Stomach (tissue), 9 donors: ENCODE measurements around the gene SESTD1. TPM values are rescaled to one million over a fixed set of nuclear protein-coding genes. Genes with fewer than 3 reads are reported as not detected.

Source experiments
- DNase-seq, 2 donors: peaks; one replicate each; pipeline versions ENCODE4 v3.0.0 to v3.0.0-alpha.2; 2013 to 2019
- H3K27ac ChIP-seq, 5 donors: fragments of 200-600 bp in 4 of 5; sonication (generic) in 4 of 5; one replicate each; pipeline ENCODE4 v1.5.1; 2013 to 2019; ENCODE audit warnings: mild to moderate bottlenecking in 1 of 5, moderate library complexity in 1 of 5
- H3K27me3 ChIP-seq, 3 donors: fragments of 200-600 bp; sonication (generic); one replicate each; pipeline ENCODE4 v1.5.1; 2017 to 2019; ENCODE audit warnings: mixed run types in 1 of 3
- H3K36me3 ChIP-seq, 4 donors: fragments of 200-600 bp; sonication (generic); 1 replicate in 3 of 4; 2 replicates in 1 of 4; pipeline ENCODE4 v1.5.1; 2016 to 2019
- H3K4me1 ChIP-seq, 4 donors: fragments of 200-600 bp; sonication (generic); one replicate each; pipeline ENCODE4 v1.5.1; 2016 to 2019
- H3K4me3 ChIP-seq, 4 donors: fragments of 200-600 bp; sonication (generic) in 3 of 4; one replicate each; pipeline ENCODE4 v1.5.1; 2016 to 2019; ENCODE audit warnings: mild to moderate bottlenecking in 1 of 4
- H3K9me3 ChIP-seq, 4 donors: fragments of 200-600 bp; sonication (generic); one replicate each; pipeline ENCODE4 v1.5.1; 2016 to 2019
- EP300 ChIP-seq: sonication (generic); formaldehyde crosslinking; IDR thresholded peaks from one replicate; pipeline ENCODE4 v1.6.1; 2017; ENCODE audit warnings: antibody characterized with exemption
- POLR2A ChIP-seq, 4 donors: fragments of 450-650 bp; IDR thresholded peaks; one replicate each; pipeline ENCODE4 v1.6.1; 2016; ENCODE audit warnings: antibody characterized with exemption in 4 of 4, control low read depth in 2 of 4, mild to moderate bottlenecking in 1 of 4, moderate library complexity in 1 of 4
- POLR2AphosphoS5 ChIP-seq, 3 donors: sonication (generic); formaldehyde crosslinking; IDR thresholded peaks; one replicate each; pipeline ENCODE4 v1.6.1; 2016; ENCODE audit warnings: antibody characterized with exemption in 3 of 3
- WGBS, 5 donors: extraction: QIAGEN DNeasy Blood & Tissue Kit in 3 of 5; methylation state at CpG; one replicate each; pipeline versions ENCODE4 v1.1.5 to v1.1.7; 2013 to 2018; 5-methylcytosine and 5-hydroxymethylcytosine counted together
- intact Hi-C: fragments of 100-400 bp; cut with DNase I; formaldehyde crosslinking; loops from one replicate; pipeline ENCODE4 v1.15.1; 2023; ENCODE audit warnings: low total_unique reads
- polyA plus RNA-seq, 3 donors: library from polyadenylated mRNA; stranded (reverse); fragments of 200-250 nt; gene quantifications; one replicate each; pipeline ENCODE4 v1.2.3, GENCODE V29; 2013
- total RNA-seq, 5 donors: library from RNA; depleted of rRNA; stranded (reverse); fragments of >200 nt; gene quantifications; one replicate each; pipeline versions ENCODE4 v1.1.0 to v1.2.3, GENCODE V29; 2014 to 2016
- TF ChIP-seq, protein P1 (sequence below), 7 experiments: fragments of 450-650 bp in 4 of 7; fragments of 200-600 bp in 3 of 7; sonication (generic) in 3 of 7; IDR thresholded peaks; one replicate each; pipeline ENCODE4 v1.5.1; 2016 to 2019; ENCODE audit warnings: antibody characterized with exemption in 7 of 7, control low read depth in 2 of 7, mild to moderate bottlenecking in 1 of 7
- donor health status: healthy with polysubstance abuse.
- donor health status: Bipolar disorder and iron deficiency.
- donor health status: healthy.

Gene SESTD1
- total and polyA plus RNA-seq, 8 donors = 7.4 to 159 (median 26.2) TPM

DNA sequence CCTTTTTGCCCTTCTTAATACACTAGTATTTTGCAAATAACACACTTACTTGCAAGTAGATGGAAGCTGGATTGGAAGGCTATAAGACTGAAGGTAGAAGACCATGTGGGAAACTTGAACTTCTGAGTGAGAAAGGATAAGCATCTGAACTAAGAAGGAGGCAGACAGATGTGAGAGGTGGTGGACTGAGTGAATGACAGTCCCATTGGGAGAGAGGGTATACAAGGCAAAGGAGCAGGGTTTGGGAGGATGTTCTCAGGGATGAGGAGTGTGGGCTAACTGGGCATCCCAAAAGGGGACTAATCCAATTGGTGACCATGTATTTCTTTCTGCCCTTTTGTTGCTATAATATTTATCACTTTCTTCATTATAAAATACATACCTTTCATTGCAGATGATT lies 20.4 kb upstream of the SESTD1 start:
- intact Hi-C loops = no loop called here
- H3K27me3 ChIP-seq = no peaks in the 10 kb centered on the region
- no peak overlapping the region for H3K27ac ChIP-seq
- no peaks in the 10 kb centered on the region for H3K36me3 ChIP-seq
- H3K4me3 ChIP-seq = no peak overlapping the region
- H3K9me3 ChIP-seq = no peaks in the 10 kb centered on the region
- DNase-seq = no peak
- TF ChIP-seq EP300 = no peak
- TF ChIP-seq, protein P1, sequence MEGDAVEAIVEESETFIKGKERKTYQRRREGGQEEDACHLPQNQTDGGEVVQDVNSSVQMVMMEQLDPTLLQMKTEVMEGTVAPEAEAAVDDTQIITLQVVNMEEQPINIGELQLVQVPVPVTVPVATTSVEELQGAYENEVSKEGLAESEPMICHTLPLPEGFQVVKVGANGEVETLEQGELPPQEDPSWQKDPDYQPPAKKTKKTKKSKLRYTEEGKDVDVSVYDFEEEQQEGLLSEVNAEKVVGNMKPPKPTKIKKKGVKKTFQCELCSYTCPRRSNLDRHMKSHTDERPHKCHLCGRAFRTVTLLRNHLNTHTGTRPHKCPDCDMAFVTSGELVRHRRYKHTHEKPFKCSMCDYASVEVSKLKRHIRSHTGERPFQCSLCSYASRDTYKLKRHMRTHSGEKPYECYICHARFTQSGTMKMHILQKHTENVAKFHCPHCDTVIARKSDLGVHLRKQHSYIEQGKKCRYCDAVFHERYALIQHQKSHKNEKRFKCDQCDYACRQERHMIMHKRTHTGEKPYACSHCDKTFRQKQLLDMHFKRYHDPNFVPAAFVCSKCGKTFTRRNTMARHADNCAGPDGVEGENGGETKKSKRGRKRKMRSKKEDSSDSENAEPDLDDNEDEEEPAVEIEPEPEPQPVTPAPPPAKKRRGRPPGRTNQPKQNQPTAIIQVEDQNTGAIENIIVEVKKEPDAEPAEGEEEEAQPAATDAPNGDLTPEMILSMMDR (IDR thresholded peaks at IDR 0.05) = no peak
- no peak for TF ChIP-seq POLR2A (IDR thresholded peaks at IDR 0.05)
- TF ChIP-seq POLR2AphosphoS5 (IDR thresholded peaks at IDR 0.05) = no peak
- no peaks in the 10 kb centered on the region for H3K4me1 ChIP-seq

DNA sequence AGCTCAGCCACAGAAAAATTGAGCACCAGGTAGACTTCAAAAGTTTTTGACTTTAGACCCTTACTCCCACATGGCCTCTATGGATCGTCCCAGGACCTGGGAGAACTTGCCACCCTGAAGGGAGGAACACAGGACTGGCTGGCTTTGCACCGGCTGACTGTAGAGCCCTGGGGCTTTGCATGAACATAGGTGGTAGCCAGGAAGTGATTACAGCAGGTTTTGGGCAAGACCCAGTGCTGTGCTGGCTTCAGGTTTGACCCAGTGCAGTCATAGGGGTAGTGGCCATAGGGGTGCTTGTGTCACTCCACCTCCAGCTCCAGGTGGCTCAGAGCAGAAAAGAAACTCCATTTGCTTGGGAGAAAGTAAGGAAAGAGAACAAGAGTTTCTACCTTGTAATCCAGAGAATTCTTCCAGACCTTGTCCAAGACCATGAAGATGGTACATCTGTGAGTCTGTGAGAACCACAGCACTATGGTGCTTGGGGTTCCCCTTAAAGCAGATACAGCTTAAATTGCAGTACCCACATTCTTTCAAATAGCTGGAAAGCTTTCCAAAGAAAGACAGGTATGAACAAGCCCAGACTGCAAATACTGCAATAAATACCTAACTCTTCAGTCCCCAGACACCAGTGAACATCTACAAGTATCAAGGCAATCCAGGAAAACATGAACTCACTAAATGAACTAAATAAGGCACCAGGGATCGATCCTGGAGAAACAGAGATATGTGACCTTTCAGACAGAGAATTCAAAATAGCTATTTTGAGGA lies 13.0 kb upstream of the SESTD1 start:
- no peak overlapping the region for H3K27ac ChIP-seq
- DNase-seq = no peak
- no peaks in the 10 kb centered on the region for H3K9me3 ChIP-seq
- no peaks in the 10 kb centered on the region for H3K27me3 ChIP-seq
- intact Hi-C loops = no loop called here
- H3K4me3 ChIP-seq = no peak overlapping the region
- WGBS, 5 donors = 91 to 98% (median 95%) methylated on average over 3 of the region's 3 CpGs
- peaks cover under 1 to 37% (median 16%) of the 10 kb centered on the region in 4 donors for H3K4me1 ChIP-seq
- H3K36me3 ChIP-seq = no peaks in the 10 kb centered on the region
- TF ChIP-seq, protein P1 (IDR thresholded peaks at IDR 0.05) = no peak
- TF ChIP-seq POLR2A (IDR thresholded peaks at IDR 0.05) (no peak), EP300 (no peak), POLR2AphosphoS5 (IDR thresholded peaks at IDR 0.05) (no peak)

DNA sequence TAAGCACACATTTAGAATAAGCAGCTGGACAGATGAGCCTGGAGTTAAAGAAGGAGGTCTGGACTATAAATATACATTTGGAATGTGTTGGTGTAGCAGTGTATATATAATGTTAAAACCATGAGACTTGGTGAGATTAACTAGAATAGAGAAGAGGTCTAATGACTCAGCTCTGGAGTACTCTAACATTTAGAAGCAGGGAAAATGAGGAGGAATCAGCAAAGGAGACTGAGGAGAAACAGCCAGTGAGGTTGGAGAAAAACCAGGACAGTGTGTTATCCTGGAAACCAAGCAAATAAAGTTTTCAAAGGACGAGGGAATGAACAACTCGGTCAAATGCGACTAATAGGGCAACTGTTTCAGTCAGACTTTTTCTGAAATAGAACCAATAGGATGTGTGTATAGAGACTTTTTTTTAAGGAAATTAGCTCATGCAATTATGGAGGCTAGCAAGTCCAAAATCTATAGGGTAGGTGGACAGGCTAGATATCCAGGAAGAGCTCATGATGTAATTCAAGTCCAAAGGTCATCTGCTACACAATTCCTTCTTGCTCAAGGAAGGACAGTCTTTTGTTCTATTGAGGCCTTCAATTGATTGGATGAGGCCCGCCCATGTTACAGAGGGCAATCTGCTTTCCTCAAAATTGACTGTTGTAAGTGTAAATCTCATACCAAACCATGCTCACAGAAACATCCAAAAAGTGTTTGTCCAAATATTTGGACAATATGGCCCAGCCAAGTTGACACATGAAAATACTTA lies 10.8 kb upstream of the SESTD1 start:
- peaks cover 7 to 48% (median 23%) of the 10 kb centered on the region in 4 donors for H3K4me1 ChIP-seq
- H3K27ac ChIP-seq = peak overlapping the region in 3 of 5 donors; percentile 6 to 60 (median 20)
- H3K4me3 ChIP-seq = no peak overlapping the region
- TF ChIP-seq, protein P1 (IDR thresholded peaks at IDR 0.05) = no peak
- TF ChIP-seq POLR2AphosphoS5 (IDR thresholded peaks at IDR 0.05) (no peak), POLR2A (IDR thresholded peaks at IDR 0.05) (no peak), EP300 (no peak)
- DNase-seq = peak in 1 of 2 donors; percentile 58
- H3K27me3 ChIP-seq = no peaks in the 10 kb centered on the region
- intact Hi-C loops = no loop called here
- no peaks in the 10 kb centered on the region for H3K36me3 ChIP-seq
- H3K9me3 ChIP-seq = no peaks in the 10 kb centered on the region
- 62 to 79% (median 76%) methylated on average over 4 of the region's 4 CpGs for WGBS, 5 donors

DNA sequence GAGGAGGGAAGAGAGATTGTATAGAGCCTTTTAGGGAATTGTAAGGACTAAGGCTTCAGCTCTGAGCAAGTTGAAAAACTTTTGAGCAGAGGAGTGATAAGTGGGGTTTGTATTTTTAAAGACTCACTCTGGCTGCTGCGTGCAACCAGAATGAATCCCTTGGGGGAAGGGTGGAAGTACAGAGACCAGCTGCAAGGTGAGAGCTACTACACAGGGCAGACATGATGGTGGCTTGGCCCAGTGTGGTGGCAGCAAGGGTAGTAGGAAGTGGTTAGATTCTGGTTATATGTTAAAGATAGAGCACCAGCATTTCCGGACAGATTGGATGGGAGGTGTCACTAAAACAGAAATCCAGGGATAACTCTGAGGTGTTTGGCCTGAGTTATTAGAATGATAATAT lies 10.1 kb upstream of the SESTD1 start:
- Histone ChIP-seq H3K36me3 (no peaks in the 10 kb centered on the region), H3K27ac (peak overlapping the region in 3 of 5 donors; percentile 6 to 60 (median 20)), H3K4me1 (peaks cover 7 to 48% (median 23%) of the 10 kb centered on the region in 4 donors), H3K27me3 (no peaks in the 10 kb centered on the region), H3K4me3 (no peak overlapping the region), H3K9me3 (no peaks in the 10 kb centered on the region)
- TF ChIP-seq POLR2A (IDR thresholded peaks at IDR 0.05) (no peak), EP300 (no peak), POLR2AphosphoS5 (IDR thresholded peaks at IDR 0.05) (no peak)
- TF ChIP-seq, protein P1 (IDR thresholded peaks at IDR 0.05) = no peak
- 57 to 81% (median 70%) methylated on average over 2 of the region's 2 CpGs for WGBS, 5 donors
- peak in 1 of 2 donors; percentile 48 for DNase-seq
- intact Hi-C loops = no loop called here
